ENCODE data around the gene GPC6.

GPC6 gene

GRCh38 chr13:94249512-94249911, 1022.9 kb downstream of the GPC6 start:
- H2AFZ ChIP-seq (ENCODE audit: low read depth), result no peak overlapping the region
- no peaks in the 10 kb centered on the region for H3K79me2 ChIP-seq (ENCODE audit: insufficient read depth, low read depth)
- H3K4me3 ChIP-seq (IDR thresholded peaks at IDR 0.05; ENCODE audit: insufficient read depth, low read depth, low read length), result no peak overlapping the region
- no peaks in the 10 kb centered on the region for H3K27me3 ChIP-seq (ENCODE audit: insufficient read depth, low read depth)
- no peak overlapping the region for H3K4me2 ChIP-seq
- H3K9ac ChIP-seq, result no peak overlapping the region
- H3K4me1 ChIP-seq (ENCODE audit: low read depth, poor library complexity, severe bottlenecking), result peaks cover under 1% of the 10 kb centered on the region
- no peaks in the 10 kb centered on the region for H4K20me1 ChIP-seq (ENCODE audit: insufficient read depth)
- no peaks in the 10 kb centered on the region for H3K36me3 ChIP-seq (ENCODE audit: insufficient read depth)
- TF ChIP-seq CTCF (conservative IDR thresholded peaks at IDR 0.05; ENCODE audit: low read depth, low read length), result no peak
- no peak overlapping the region for H3K27ac ChIP-seq

- Histone ChIP-seq H3K79me2 (ENCODE audit: insufficient read depth, low read depth) (no peaks in the 10 kb centered on the region), H3K9ac (no peak overlapping the region), H2AFZ (ENCODE audit: low read depth) (no peak overlapping the region), H3K27me3 (ENCODE audit: insufficient read depth, low read depth) (no peaks in the 10 kb centered on the region), H3K4me2 (no peak overlapping the region), H3K27ac (no peak overlapping the region), H3K4me3 (IDR thresholded peaks at IDR 0.05; ENCODE audit: insufficient read depth, low read depth, low read length) (no peak overlapping the region), H3K4me1 (ENCODE audit: low read depth, poor library complexity, severe bottlenecking) (no peaks in the 10 kb centered on the region), H3K36me3 (ENCODE audit: insufficient read depth) (no peaks in the 10 kb centered on the region), H4K20me1 (ENCODE audit: insufficient read depth) (no peaks in the 10 kb centered on the region)
- no peak for TF ChIP-seq CTCF (conservative IDR thresholded peaks at IDR 0.05; ENCODE audit: low read depth, low read length)
Measured at GRCh38 chr13:94251831-94252608, 1025.4 kb downstream of the GPC6 start.

GRCh38 chr13:94254737-94255136, 1028.1 kb downstream of the GPC6 start:
- TF ChIP-seq CTCF (conservative IDR thresholded peaks at IDR 0.05; ENCODE audit: low read depth, low read length), result no peak
- no peak overlapping the region for H3K4me2 ChIP-seq

GRCh38 chr13:94256721-94257120, 1030.1 kb downstream of the GPC6 start:
- Histone ChIP-seq H3K27me3 (ENCODE audit: insufficient read depth, low read depth) (no peaks in the 10 kb centered on the region), H4K20me1 (ENCODE audit: insufficient read depth) (no peaks in the 10 kb centered on the region), H3K4me3 (IDR thresholded peaks at IDR 0.05; ENCODE audit: insufficient read depth, low read depth, low read length) (no peak overlapping the region), H2AFZ (ENCODE audit: low read depth) (no peak overlapping the region), H3K9ac (no peak overlapping the region), H3K27ac (no peak overlapping the region), H3K36me3 (ENCODE audit: insufficient read depth) (no peaks in the 10 kb centered on the region), H3K79me2 (ENCODE audit: insufficient read depth, low read depth) (no peaks in the 10 kb centered on the region), H3K4me2 (no peak overlapping the region), H3K4me1 (ENCODE audit: low read depth, poor library complexity, severe bottlenecking) (no peaks in the 10 kb centered on the region)
- TF ChIP-seq CTCF (conservative IDR thresholded peaks at IDR 0.05; ENCODE audit: low read depth, low read length), result no peak

More at GRCh38 chr13:94254737-94255136, 1028.1 kb downstream of the GPC6 start:
- no peak overlapping the region for H2AFZ ChIP-seq (ENCODE audit: low read depth)
- no peak overlapping the region for H3K9ac ChIP-seq
- H3K4me3 ChIP-seq (IDR thresholded peaks at IDR 0.05; ENCODE audit: insufficient read depth, low read depth, low read length), result no peak overlapping the region
- H3K27me3 ChIP-seq (ENCODE audit: insufficient read depth, low read depth), result no peaks in the 10 kb centered on the region
- H4K20me1 ChIP-seq (ENCODE audit: insufficient read depth), result no peaks in the 10 kb centered on the region
- H3K79me2 ChIP-seq (ENCODE audit: insufficient read depth, low read depth), result no peaks in the 10 kb centered on the region
- no peaks in the 10 kb centered on the region for H3K4me1 ChIP-seq (ENCODE audit: low read depth, poor library complexity, severe bottlenecking)
- no peaks in the 10 kb centered on the region for H3K36me3 ChIP-seq (ENCODE audit: insufficient read depth)
- no peak overlapping the region for H3K27ac ChIP-seq
